Vagina (tissue), 2 donors: ENCODE data around the gene ACSL3. TPM values are rescaled to one million over a fixed set of nuclear protein-coding genes. Genes with fewer than 3 reads are reported as not detected.

Source experiments
- DNase-seq, 2 donors: peaks; one replicate each; pipeline ENCODE4 v3.0.0-alpha.2; 2017; ENCODE audit errors: extremely low spot score in 2 of 2
- H3K27ac ChIP-seq: fragments of 200-600 bp; sonication (generic); one replicate; pipeline ENCODE4 v1.5.1; 2019
- H3K27me3 ChIP-seq: fragments of 200-600 bp; sonication (generic); one replicate; pipeline ENCODE4 v1.5.1; 2019
- H3K36me3 ChIP-seq, 2 donors: fragments of 200-600 bp; sonication (generic); one replicate each; pipeline ENCODE4 v1.5.1; 2017 to 2019
- H3K4me1 ChIP-seq: fragments of 200-600 bp; sonication (generic); one replicate; pipeline ENCODE4 v1.5.1; 2019
- H3K4me3 ChIP-seq, 2 donors: fragments of 200-600 bp; sonication (generic); 1 replicate in 1 of 2; 2 replicates in 1 of 2; pipeline ENCODE4 v1.5.1; 2016 to 2019
- H3K9me3 ChIP-seq: fragments of 200-600 bp; sonication (generic); one replicate; pipeline ENCODE4 v1.5.1; 2019
- CTCF ChIP-seq, 3 experiments: fragments of 450-650 bp in 2 of 3; fragments of 200-600 bp in 1 of 3; sonication (generic) in 1 of 3; IDR thresholded peaks; one replicate each; pipeline ENCODE4 v1.5.1; 2017 to 2019; ENCODE audit warnings: antibody characterized with exemption in 3 of 3, mild to moderate bottlenecking in 2 of 3, moderate library complexity in 2 of 3
- POLR2A ChIP-seq, 2 donors: fragments of 450-650 bp; IDR thresholded peaks; one replicate each; pipeline ENCODE4 v1.6.1; 2017; ENCODE audit warnings: antibody characterized with exemption in 2 of 2, mild to moderate bottlenecking in 2 of 2, moderate library complexity in 2 of 2
- POLR2AphosphoS5 ChIP-seq, 2 donors: sonication (generic); formaldehyde crosslinking; IDR thresholded peaks; one replicate each; pipeline ENCODE4 v1.9.0; 2017; ENCODE audit warnings: antibody characterized with exemption in 2 of 2, mild to moderate bottlenecking in 2 of 2, low read depth in 1 of 2; ENCODE audit not compliant: insufficient read depth in 1 of 2
- intact Hi-C: fragments of 100-400 bp; cut with DNase I; formaldehyde crosslinking; loops from one replicate; pipeline ENCODE4 v1.15.1; 2023
- total RNA-seq: library from RNA; depleted of rRNA; stranded (reverse); fragments of >200 nt; gene quantifications from one replicate; pipeline ENCODE4 v1.2.3, GENCODE V29; 2016

ACSL3 gene
- total RNA-seq, 1 donor from 2014 or later, result 60.4 TPM

GRCh38 chr2:222992137-222992536, 131.3 kb downstream of the ACSL3 start:
- TF ChIP-seq POLR2A (IDR thresholded peaks at IDR 0.05), result no peak
- no peak for TF ChIP-seq POLR2AphosphoS5 (IDR thresholded peaks at IDR 0.05; ENCODE audit: insufficient read depth in 1 of 2, low read depth in 1 of 2)
- no peak for TF ChIP-seq CTCF (IDR thresholded peaks at IDR 0.05)
- H3K4me3 ChIP-seq, result no peak overlapping the region
- no peaks in the 10 kb centered on the region for H3K27me3 ChIP-seq
- intact Hi-C loops, result loop anchor here (5.0 kb wide), 1 partner anchor 60 kb away; the partner anchor contains the start of gene KCNE4
- DNase-seq, result peak in 1 of 2 donors; percentile 22
- no peak overlapping the region for H3K27ac ChIP-seq
- H3K36me3 ChIP-seq, result no peaks in the 10 kb centered on the region
- peaks cover 9% of the 10 kb centered on the region for H3K4me1 ChIP-seq
- no peaks in the 10 kb centered on the region for H3K9me3 ChIP-seq

Other genes starting within 250 kb of the ACSL3 start
- 13.3 TPM for gene FARSB, start 204.9 kb upstream of the ACSL3 start, total RNA-seq
- gene MOGAT1, start 189.4 kb upstream of the ACSL3 start, total RNA-seq, result not detected
- 4.9 TPM for gene KCNE4, start 191.2 kb downstream of the ACSL3 start, total RNA-seq